HepG2 (cell line): ENCODE data around the gene PKNOX2. TPM values are rescaled to one million over a fixed set of nuclear protein-coding genes. Genes with fewer than 3 reads are reported as not detected.
A peak's percentile ranks its signal among the peaks of the same experiment; 100 is the strongest.

ENCODE experiments used
- ATAC-seq: fragments of 200-7000 bp; cut with Tn5 transposase; 3 replicates; pipeline ENCODE4 v1.9.1; 2020; ENCODE audit warnings: mild to moderate bottlenecking, moderate library complexity
- BruUV-seq: library from RNA; stranded (reverse); fragments of 400-500 nt; replicated peaks from 2 replicates; lab custom pipeline; 2021; lab: Mats Ljungman, UMichigan
- CTCF ChIA-PET: fragments of 300-600 bp; formaldehyde crosslinking; extraction: SDS; loops from one replicate; lab custom pipeline; 2021; ENCODE audit warnings: low total read pairs, inconsistent platforms, low intra/inter-chr PET ratio; lab: Yijun Ruan, JAX
- POLR2A ChIA-PET: fragments of 350-600 bp; sonication (Branson Sonifier 250); formaldehyde crosslinking; loops from one replicate; lab custom pipeline; 2020; ENCODE audit warnings: antibody characterized with exemption, inconsistent platforms; lab: Yijun Ruan, JAX
- DNase-seq: peaks from one replicate; pipeline ENCODE4 v3.0.0-alpha.2; 2015; ENCODE audit warnings: low spot score
- FAIRE-seq: peaks from 3 replicates; lab custom pipeline; 2011; peaks lifted over from hg19 to GRCh38; lab: Jason Lieb, UNC
- H2AFZ ChIP-seq: one replicate; pipeline ENCODE4 v1.6.1; 2011; ENCODE audit warnings: low read length, inconsistent platforms
- H3K27ac ChIP-seq: fragments of 300-600 bp; 3 replicates; pipeline ENCODE4 v1.8.0; 2011; ENCODE audit warnings: mixed run types, mild to moderate bottlenecking, mixed read lengths, low read length, inconsistent platforms; ENCODE audit not compliant: insufficient read depth; ENCODE audit errors: extremely low read length
- H3K27me3 ChIP-seq, 2 experiments: fragments of 200-600 bp in 1 of 2; 2 replicates in 1 of 2; 3 replicates in 1 of 2; pipeline versions ENCODE4 v1.6.0 to v1.8.0; 2011; ENCODE audit warnings: low read length in 2 of 2, mild to moderate bottlenecking in 2 of 2, moderate library complexity in 2 of 2, inconsistent platforms in 1 of 2; ENCODE audit not compliant: insufficient read depth in 2 of 2, control insufficient read depth in 1 of 2
- H3K36me3 ChIP-seq, 2 experiments: fragments of 200-600 bp in 1 of 2; replicated peaks in 1 of 2; 2 replicates in 1 of 2; 3 replicates in 1 of 2; pipeline versions ENCODE4 v1.5.1 to v1.8.0; 2011; ENCODE audit warnings: low read length in 2 of 2, inconsistent platforms in 1 of 2; ENCODE audit not compliant: insufficient read depth in 2 of 2, control insufficient read depth in 1 of 2
- H3K4me1 ChIP-seq: 2 replicates; pipeline ENCODE4 v1.5.1; 2012; ENCODE audit warnings: low read length, inconsistent platforms; ENCODE audit not compliant: insufficient read depth
- H3K4me2 ChIP-seq: 2 replicates; pipeline ENCODE4 v1.6.0; 2011; ENCODE audit warnings: low read depth, low read length, inconsistent platforms
- H3K4me3 ChIP-seq, 3 experiments: fragments of 200-600 bp in 1 of 3; sonication (generic), shearing (Covaris generic) in 1 of 3; replicated peaks in 1 of 3; 2 replicates each; pipeline ENCODE4 v1.5.1; 2011 to 2016; ENCODE audit warnings: low read length in 3 of 3, inconsistent platforms in 2 of 3, low read depth in 2 of 3, mild to moderate bottlenecking in 2 of 3, control low read depth in 1 of 3, mixed read lengths in 1 of 3; ENCODE audit not compliant: insufficient read depth in 1 of 3
- H3K79me2 ChIP-seq: one replicate; pipeline ENCODE4 v1.6.1; 2011; ENCODE audit warnings: low read length, inconsistent platforms; ENCODE audit not compliant: insufficient read depth
- H3K9ac ChIP-seq: 2 replicates; pipeline ENCODE4 v1.6.0; 2011; ENCODE audit warnings: mild to moderate bottlenecking, low read depth, low read length, inconsistent platforms; ENCODE audit not compliant: insufficient read depth
- H3K9me3 ChIP-seq: 2 replicates; pipeline ENCODE4 v1.5.1; 2012; ENCODE audit warnings: mild to moderate bottlenecking, low read length
- H4K20me1 ChIP-seq: 2 replicates; pipeline ENCODE4 v1.6.0; 2011; ENCODE audit warnings: inconsistent platforms, mild to moderate bottlenecking, low read length, moderate library complexity; ENCODE audit not compliant: insufficient read depth
- AHDC1 ChIP-seq: sonication (generic); formaldehyde crosslinking; IDR thresholded peaks from 2 replicates; pipeline ENCODE4 v1.5.1; 2020; ENCODE audit warnings: mild to moderate bottlenecking, missing genetic modification reagents, borderline replicate concordance
- CEBPB ChIP-seq: IDR thresholded peaks from 2 replicates; pipeline ENCODE4 v1.6.1; 2011; ENCODE audit warnings: low read depth, low read length, improper control_type of control experiment, borderline replicate concordance
- MEIS1 ChIP-seq: sonication (generic); formaldehyde crosslinking; IDR thresholded peaks from 2 replicates; pipeline ENCODE4 v1.9.0; 2021; ENCODE audit warnings: mild to moderate bottlenecking, missing genetic modification reagents, moderate library complexity, borderline replicate concordance
- PHF8 ChIP-seq: sonication (generic); formaldehyde crosslinking; IDR thresholded peaks from 2 replicates; pipeline ENCODE4 v1.5.0; 2020; ENCODE audit warnings: missing genetic modification reagents
- RCOR2 ChIP-seq: IDR thresholded peaks from 2 replicates; pipeline ENCODE4 v1.6.1; 2016; ENCODE audit warnings: missing biosample characterization, missing genetic modification reagents
- RFXAP ChIP-seq: sonication (generic); formaldehyde crosslinking; IDR thresholded peaks from 2 replicates; pipeline ENCODE4 v1.4.0; 2020; ENCODE audit warnings: missing genetic modification reagents, borderline replicate concordance
- SKI ChIP-seq: fragments of 450-650 bp; IDR thresholded peaks from one replicate; pipeline ENCODE4 v1.6.1; 2018; ENCODE audit warnings: mild to moderate bottlenecking; ENCODE audit not compliant: partially characterized antibody
- SRF ChIP-seq: IDR thresholded peaks from 2 replicates; pipeline ENCODE4 v1.6.1; 2011; ENCODE audit warnings: mild to moderate bottlenecking, low read depth, low read length, moderate library complexity
- ZBTB49 ChIP-seq: sonication (generic); formaldehyde crosslinking; IDR thresholded peaks from 2 replicates; pipeline ENCODE4 v1.4.0; 2020; ENCODE audit warnings: missing genetic modification reagents, borderline replicate concordance
- ZNF264 ChIP-seq: sonication (generic); formaldehyde crosslinking; IDR thresholded peaks from 2 replicates; pipeline ENCODE4 v1.4.0; 2020; ENCODE audit warnings: missing genetic modification reagents
- ZNF382 ChIP-seq: sonication (generic); formaldehyde crosslinking; IDR thresholded peaks from 2 replicates; pipeline ENCODE4 v1.5.0; 2020; ENCODE audit warnings: missing genetic modification reagents, mild to moderate bottlenecking, borderline replicate concordance
- ZNF713 ChIP-seq: sonication (generic); formaldehyde crosslinking; IDR thresholded peaks from 2 replicates; pipeline ENCODE4 v1.4.0; 2020; ENCODE audit warnings: mild to moderate bottlenecking, missing genetic modification reagents
- WGBS: methylation state at CpG from one replicate; pipeline ENCODE4 v1.1.6; 2017; ENCODE audit warnings: low lambda C conversion rate; 5-methylcytosine and 5-hydroxymethylcytosine counted together
- in situ Hi-C: cut with HindIII; loops from 2 replicates; pipeline ENCODE4 v1.10.0; 2017; ENCODE audit warnings: low pct_unique_long_range_greater_than_20kb; ENCODE audit not compliant: extremely low pct_ligation_motif_present
- intact Hi-C: fragments of 100-400 bp; cut with micrococcal nuclease; formaldehyde crosslinking; loops from one replicate; pipeline ENCODE4 v1.10.0; 2022; ENCODE audit not compliant: unreplicated experiment
- polyA plus RNA-seq, 8 experiments: library from polyadenylated mRNA; depleted of rRNA in 3 of 8; stranded (reverse) in 7 of 8; unstranded in 1 of 8; fragments of >200 nt; fragmentation: Illumina TruSeq in 4 of 8; extraction: Trizol in 4 of 8; gene quantifications; 2 replicates each; pipeline versions ENCODE4 v1.2.1 to v1.2.3, GENCODE V29; 2011 to 2016; ENCODE audit warnings: low read depth in 4 of 8, missing spikeins in 1 of 8, mixed read lengths in 1 of 8; ENCODE audit not compliant: insufficient read depth in 1 of 8
- total RNA-seq, 5 experiments: library from RNA; depleted of rRNA; stranded (reverse); fragments of >200 nt; fragmentation: Illumina TruSeq; extraction: Trizol; gene quantifications; 2 replicates each; pipeline ENCODE4 v1.2.3, GENCODE V29; 2016; ENCODE audit warnings: low read depth in 1 of 5

PKNOX2 gene
- total and polyA plus RNA-seq, 2 of the 13 experiments (the other 11 are each of a cell fraction or from before 2014, with no cell fraction given): not detected

GRCh38 chr11:125303186-125303585, 138.6 kb downstream of the PKNOX2 start:
- ChIA-PET POLR2A (no interaction called here), CTCF (no interaction called here)
- Histone ChIP-seq H3K9me3 (no peaks in the 10 kb centered on the region), H3K79me2 (no peaks in the 10 kb centered on the region), H3K27me3 (peaks cover 2 to 38% of the 10 kb centered on the region in 2 experiments; a peak in 3 of 5 replicates), H3K4me3 (no peak overlapping the region), H3K27ac (no peak overlapping the region), H3K4me1 (no peaks in the 10 kb centered on the region), H4K20me1 (no peaks in the 10 kb centered on the region), H3K9ac (no peak overlapping the region), H3K4me2 (no peak overlapping the region), H2AFZ (no peak overlapping the region), H3K36me3 (no peaks in the 10 kb centered on the region)
- 30% methylated on average over 2 of the region's 5 CpGs for WGBS
- DNase-seq: no peak
- intact Hi-C loops: no loop called here
- TF ChIP-seq ZNF382 (CRISPR knock-in tag): no peak
- TF ChIP-seq CEBPB: 0 out of 2 replicates have a peak, but pooled peaks have one; percentile 7
- no peak for TF ChIP-seq MEIS1
- no peak for TF ChIP-seq SRF
- no peak for TF ChIP-seq ZNF264 (CRISPR knock-in tag)
- TF ChIP-seq PHF8 (CRISPR knock-in tag): no peak
- no peak for ATAC-seq
- no peak for FAIRE-seq
- in situ Hi-C loops: no loop called here
- BruUV-seq: no TSS peak

- ATAC-seq (no peak), DNase-seq (no peak), FAIRE-seq (no peak)
- in situ Hi-C loops (no loop called here), intact Hi-C loops (no loop called here)
- ChIA-PET CTCF (no interaction called here), POLR2A (no interaction called here)
- Histone ChIP-seq H3K27me3 (peaks cover 2 to 38% of the 10 kb centered on the region in 2 experiments; a peak in 3 of 5 replicates), H4K20me1 (no peaks in the 10 kb centered on the region), H3K9ac (no peak overlapping the region), H3K4me3 (no peak overlapping the region), H3K79me2 (no peaks in the 10 kb centered on the region), H3K27ac (no peak overlapping the region), H2AFZ (no peak overlapping the region), H3K9me3 (no peaks in the 10 kb centered on the region), H3K36me3 (no peaks in the 10 kb centered on the region), H3K4me1 (no peaks in the 10 kb centered on the region), H3K4me2 (no peak overlapping the region)
- no TSS peak for BruUV-seq
- 4% methylated on average over 5 of the region's 5 CpGs for WGBS
- TF ChIP-seq SKI (no peak), AHDC1 (no peak), ZBTB49 (CRISPR knock-in tag) (no peak), RFXAP (CRISPR knock-in tag) (no peak), RCOR2 (CRISPR knock-in tag) (no peak), ZNF713 (CRISPR knock-in tag) (no peak)
Observed at GRCh38 chr11:125303694-125304093, 139.1 kb downstream of the PKNOX2 start.
